Measurements from ENCODE around the gene LIPC.

DNA sequence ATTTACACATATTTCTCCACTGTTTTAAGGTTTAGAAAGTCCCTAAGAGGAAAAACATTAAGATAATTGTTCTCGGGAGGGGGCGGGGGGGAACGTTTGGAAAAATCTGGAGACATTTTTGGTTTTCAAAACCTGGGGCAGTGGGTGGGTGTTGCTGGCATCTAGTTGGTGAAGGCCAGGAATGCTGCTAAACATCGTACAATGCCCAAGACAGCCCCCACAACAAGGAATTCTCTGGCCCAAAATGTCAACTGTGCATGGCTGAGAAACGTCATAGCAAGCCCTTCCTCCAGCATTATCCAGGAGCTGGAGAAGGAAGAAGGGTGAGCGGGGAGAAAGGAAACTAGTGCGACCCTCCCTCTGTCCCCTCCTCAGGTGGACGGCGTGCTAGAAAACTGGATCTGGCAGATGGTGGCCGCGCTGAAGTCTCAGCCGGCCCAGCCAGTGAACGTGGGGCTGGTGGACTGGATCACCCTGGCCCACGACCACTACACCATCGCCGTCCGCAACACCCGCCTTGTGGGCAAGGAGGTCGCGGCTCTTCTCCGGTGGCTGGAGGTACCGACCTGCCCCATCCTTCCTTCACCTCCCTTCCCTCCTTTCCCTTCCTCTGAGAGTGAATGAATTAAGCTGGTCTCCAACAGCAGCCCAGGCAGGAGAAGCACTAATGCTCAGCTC, 109.8 kb downstream of the LIPC start:
- TF ChIP-seq POLR2AphosphoS5 (IDR thresholded peaks at IDR 0.05): no peak
- TF ChIP-seq CTCF (IDR thresholded peaks at IDR 0.05): no peak
- no peak for TF ChIP-seq POLR2A (IDR thresholded peaks at IDR 0.05)
- TF ChIP-seq EP300 (IDR thresholded peaks at IDR 0.05): no peak

All from sigmoid colon (tissue), 4 donors.